Thyroid gland (tissue), 4 donors: ENCODE data around the gene CALY. TPM values are rescaled to one million over a fixed set of nuclear protein-coding genes. Genes with fewer than 3 reads are reported as not detected.

Experiments
- DNase-seq, 2 donors: peaks; one replicate each; pipeline ENCODE4 v3.0.0-alpha.2; 2019
- H3K27ac ChIP-seq, 3 donors: fragments of 200-600 bp; sonication (generic); 1 replicate in 2 of 3; 2 replicates in 1 of 3; pipeline ENCODE4 v1.5.1; 2016 to 2019; ENCODE audit warnings: mild to moderate bottlenecking in 1 of 3, moderate library complexity in 1 of 3
- H3K27me3 ChIP-seq: fragments of 200-600 bp; sonication (generic); one replicate; pipeline ENCODE4 v1.5.1; 2019
- H3K36me3 ChIP-seq, 2 donors: fragments of 200-600 bp; sonication (generic); one replicate each; pipeline ENCODE4 v1.5.1; 2016 to 2019
- H3K4me1 ChIP-seq, 2 donors: fragments of 200-600 bp; sonication (generic); one replicate each; pipeline ENCODE4 v1.5.1; 2017 to 2019
- H3K4me3 ChIP-seq, 3 donors: fragments of 200-600 bp; sonication (generic); replicated peaks in 1 of 3; 1 replicate in 2 of 3; 2 replicates in 1 of 3; pipeline ENCODE4 v1.5.1; 2016; ENCODE audit warnings: mild to moderate bottlenecking in 1 of 3
- H3K9me3 ChIP-seq: fragments of 200-600 bp; sonication (generic); one replicate; pipeline ENCODE4 v1.5.1; 2017
- POLR2A ChIP-seq, 2 donors: fragments of 450-650 bp; IDR thresholded peaks; one replicate each; pipeline ENCODE4 v1.6.1; 2017; ENCODE audit warnings: antibody characterized with exemption in 2 of 2, mild to moderate bottlenecking in 2 of 2, moderate library complexity in 1 of 2
- WGBS, 2 donors: methylation state at CpG; one replicate each; pipeline ENCODE4 v1.1.5; 2017; 5-methylcytosine and 5-hydroxymethylcytosine counted together
- intact Hi-C: fragments of 100-400 bp; cut with DNase I; formaldehyde crosslinking; loops from one replicate; pipeline ENCODE4 v1.15.1; 2023
- total RNA-seq, 4 donors: library from RNA; depleted of rRNA; stranded (reverse); fragments of >200 nt; gene quantifications; one replicate each; pipeline ENCODE4 v1.2.3, GENCODE V29; 2016
- TF ChIP-seq, protein P1 (sequence below), 6 experiments: fragments of 200-600 bp in 3 of 6; fragments of 450-650 bp in 3 of 6; sonication (generic) in 3 of 6; IDR thresholded peaks; one replicate each; pipeline ENCODE4 v1.5.1; 2016 to 2019; ENCODE audit warnings: antibody characterized with exemption in 6 of 6, mild to moderate bottlenecking in 2 of 6, inconsistent platforms in 1 of 6, moderate library complexity in 1 of 6

Gene CALY
- total RNA-seq, 4 donors from 2014 or later, result 0.13 to 1.5 TPM; not detected in 2

DNA sequence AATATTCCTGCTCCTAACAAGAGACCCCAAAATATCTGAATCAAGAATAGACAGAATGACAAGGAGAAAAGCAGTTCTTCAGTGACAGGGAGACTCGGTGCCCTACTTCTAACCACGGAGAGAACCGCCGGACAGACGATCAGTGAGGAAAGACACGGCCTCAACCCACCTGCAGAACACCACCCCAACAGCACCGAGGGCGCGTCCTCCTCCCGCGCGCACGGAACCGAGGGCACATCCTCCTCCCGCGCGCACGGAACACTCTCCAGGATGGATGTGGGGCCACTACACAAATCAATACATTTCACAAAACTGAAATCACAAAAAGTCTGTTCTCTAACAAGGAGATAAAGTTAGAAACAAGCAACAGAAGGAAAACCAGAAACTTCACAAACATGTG is 50.3 kb downstream of the CALY start:
- no peak for TF ChIP-seq POLR2A (IDR thresholded peaks at IDR 0.05)
- TF ChIP-seq, protein P1, sequence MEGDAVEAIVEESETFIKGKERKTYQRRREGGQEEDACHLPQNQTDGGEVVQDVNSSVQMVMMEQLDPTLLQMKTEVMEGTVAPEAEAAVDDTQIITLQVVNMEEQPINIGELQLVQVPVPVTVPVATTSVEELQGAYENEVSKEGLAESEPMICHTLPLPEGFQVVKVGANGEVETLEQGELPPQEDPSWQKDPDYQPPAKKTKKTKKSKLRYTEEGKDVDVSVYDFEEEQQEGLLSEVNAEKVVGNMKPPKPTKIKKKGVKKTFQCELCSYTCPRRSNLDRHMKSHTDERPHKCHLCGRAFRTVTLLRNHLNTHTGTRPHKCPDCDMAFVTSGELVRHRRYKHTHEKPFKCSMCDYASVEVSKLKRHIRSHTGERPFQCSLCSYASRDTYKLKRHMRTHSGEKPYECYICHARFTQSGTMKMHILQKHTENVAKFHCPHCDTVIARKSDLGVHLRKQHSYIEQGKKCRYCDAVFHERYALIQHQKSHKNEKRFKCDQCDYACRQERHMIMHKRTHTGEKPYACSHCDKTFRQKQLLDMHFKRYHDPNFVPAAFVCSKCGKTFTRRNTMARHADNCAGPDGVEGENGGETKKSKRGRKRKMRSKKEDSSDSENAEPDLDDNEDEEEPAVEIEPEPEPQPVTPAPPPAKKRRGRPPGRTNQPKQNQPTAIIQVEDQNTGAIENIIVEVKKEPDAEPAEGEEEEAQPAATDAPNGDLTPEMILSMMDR (IDR thresholded peaks at IDR 0.05), result no peak
- intact Hi-C loops, result no loop called here
- no peak for DNase-seq
- no peak overlapping the region for H3K4me3 ChIP-seq
- peaks cover 73 to 89% of the 10 kb centered on the region in 2 donors for H3K36me3 ChIP-seq
- 91% methylated on average over 18 of the region's 18 CpGs for WGBS, 2 donors
- H3K9me3 ChIP-seq, result no peaks in the 10 kb centered on the region
- H3K27ac ChIP-seq, result no peak overlapping the region
- no peaks in the 10 kb centered on the region for H3K4me1 ChIP-seq
- no peaks in the 10 kb centered on the region for H3K27me3 ChIP-seq

DNA sequence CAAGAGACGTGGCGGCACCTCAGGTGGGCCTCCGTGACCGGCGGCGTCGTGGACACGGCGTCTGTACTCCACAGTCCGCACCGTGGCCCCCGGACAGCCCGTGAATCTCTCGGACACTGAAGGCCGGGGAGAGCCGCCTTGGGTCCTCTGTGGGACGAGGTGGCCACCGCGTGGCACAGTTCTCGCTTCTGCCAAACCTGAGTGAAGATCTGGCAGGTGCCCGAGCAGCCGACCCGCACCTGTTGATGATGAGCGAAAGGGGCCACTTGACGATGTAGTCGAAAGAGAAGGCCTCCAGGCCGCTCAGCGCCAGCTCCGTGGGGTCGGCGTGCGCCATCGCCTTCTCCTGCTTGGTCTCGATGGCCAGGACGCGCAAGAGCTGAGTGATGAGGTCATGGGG is 51.5 kb downstream of the CALY start:
- intact Hi-C loops, result no loop called here
- no peaks in the 10 kb centered on the region for H3K9me3 ChIP-seq
- no peak overlapping the region for H3K27ac ChIP-seq
- 93 to 97% methylated on average over 20 to 31 of the region's 36 CpGs for WGBS, 2 donors
- no peaks in the 10 kb centered on the region for H3K27me3 ChIP-seq
- H3K4me1 ChIP-seq, result no peaks in the 10 kb centered on the region
- DNase-seq, result no peak
- TF ChIP-seq, protein P1 (IDR thresholded peaks at IDR 0.05), result no peak
- no peak for TF ChIP-seq POLR2A (IDR thresholded peaks at IDR 0.05)
- H3K36me3 ChIP-seq, result peaks cover 77 to 85% of the 10 kb centered on the region in 2 donors
- H3K4me3 ChIP-seq, result no peak overlapping the region

DNA sequence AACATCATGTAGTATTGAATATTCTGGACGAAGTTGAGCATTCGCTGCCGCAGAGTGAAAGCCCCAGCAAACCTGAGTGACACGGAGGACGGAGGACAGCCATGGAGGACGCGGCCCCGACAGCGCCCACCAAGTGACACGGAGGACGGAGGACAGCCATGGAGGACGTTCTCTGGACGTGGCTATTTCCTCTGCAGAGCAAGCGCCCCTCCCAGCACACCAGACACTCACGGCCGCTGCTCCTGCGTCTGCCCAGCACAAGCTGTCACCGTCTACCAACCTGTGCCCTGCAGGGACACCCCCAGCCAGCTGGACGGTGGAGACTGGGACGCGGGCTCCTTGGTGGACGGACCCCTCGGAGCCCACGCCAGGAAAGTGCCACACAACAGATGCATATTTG is 52.8 kb downstream of the CALY start:
- TF ChIP-seq, protein P1 (IDR thresholded peaks at IDR 0.05), result no peak
- TF ChIP-seq POLR2A (IDR thresholded peaks at IDR 0.05), result no peak
- no peaks in the 10 kb centered on the region for H3K27me3 ChIP-seq
- no peaks in the 10 kb centered on the region for H3K9me3 ChIP-seq
- H3K4me1 ChIP-seq, result no peaks in the 10 kb centered on the region
- H3K27ac ChIP-seq, result no peak overlapping the region
- no peak for DNase-seq
- peaks cover 76 to 78% of the 10 kb centered on the region in 2 donors for H3K36me3 ChIP-seq
- whole genome bisulfite sequencing, 2 donors, result 93 to 96% methylated on average over 24 of the region's 24 CpGs
- intact Hi-C loops, result no loop called here
- no peak overlapping the region for H3K4me3 ChIP-seq

DNA sequence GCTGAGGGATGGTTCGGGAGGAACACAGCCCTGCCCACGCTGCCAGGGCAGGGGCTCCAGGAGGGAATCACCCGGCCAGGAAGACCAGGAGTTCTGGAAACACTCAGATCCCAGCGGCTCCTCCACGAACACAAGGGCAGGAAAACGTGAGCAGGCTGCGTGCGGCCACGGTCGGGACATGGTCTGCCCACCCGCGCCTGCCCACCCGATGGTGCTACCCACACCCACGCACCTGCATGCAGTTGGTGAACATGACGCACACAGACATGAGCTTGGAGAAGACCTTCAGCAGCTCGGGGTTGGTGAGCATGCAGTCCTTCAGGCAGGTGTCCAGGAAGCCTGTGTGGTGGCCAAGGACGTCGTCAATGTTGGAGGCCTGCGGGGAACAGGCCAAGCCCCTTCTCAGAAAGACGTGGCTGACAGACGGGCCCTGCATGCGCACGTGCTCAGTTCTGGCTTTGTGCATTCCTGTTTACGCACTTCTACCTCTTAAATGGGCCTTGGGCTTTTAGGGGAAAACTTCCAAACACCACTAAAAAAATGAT is 53.8 kb downstream of the CALY start:
- TF ChIP-seq, protein P1 (IDR thresholded peaks at IDR 0.05), result no peak
- no peak for TF ChIP-seq POLR2A (IDR thresholded peaks at IDR 0.05)
- no peak overlapping the region for H3K4me3 ChIP-seq
- H3K9me3 ChIP-seq, result no peaks in the 10 kb centered on the region
- intact Hi-C loops, result no loop called here
- no peak overlapping the region for H3K27ac ChIP-seq
- DNase-seq, result no peak
- no peaks in the 10 kb centered on the region for H3K27me3 ChIP-seq
- H3K36me3 ChIP-seq, result peaks cover 68 to 69% of the 10 kb centered on the region in 2 donors
- no peaks in the 10 kb centered on the region for H3K4me1 ChIP-seq
- 92% methylated on average over 13 to 14 of the region's 24 CpGs for WGBS, 2 donors

DNA sequence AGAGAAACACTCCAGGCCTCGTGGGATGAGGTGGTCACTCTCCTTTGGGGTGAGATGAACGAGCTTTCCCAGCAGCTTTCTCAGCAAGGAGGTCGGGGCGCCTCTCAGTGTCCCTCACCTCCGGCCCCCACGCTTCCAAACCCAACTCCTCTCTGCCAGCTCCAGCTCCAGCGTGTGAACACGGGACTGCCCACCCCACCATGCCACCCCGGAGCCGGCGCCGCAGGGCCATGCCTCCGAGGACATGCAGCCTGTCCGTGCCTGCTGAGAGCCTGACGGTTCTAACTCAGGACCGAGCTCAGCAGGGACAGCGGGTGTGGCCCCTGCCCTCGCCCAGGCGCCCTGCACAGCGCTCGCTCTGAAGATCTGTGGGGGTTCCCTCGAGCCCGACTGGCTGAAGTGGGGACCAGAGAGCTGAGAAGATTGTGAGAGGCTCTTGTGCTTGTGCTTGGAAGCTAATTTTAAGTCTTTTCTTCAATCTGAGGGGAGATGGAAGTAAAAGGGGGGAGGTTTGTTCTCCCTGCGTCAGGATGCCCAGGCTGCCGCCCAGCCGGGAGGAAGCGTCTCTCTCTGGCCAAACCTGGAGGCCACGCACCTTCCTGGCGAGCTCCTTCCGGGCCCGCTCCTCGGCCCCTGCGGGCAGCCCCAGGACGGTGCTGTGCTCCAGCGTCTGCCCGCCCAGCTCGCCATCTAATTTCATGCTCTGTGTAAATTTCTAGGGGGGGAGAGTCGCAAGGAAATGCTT is 54.9 kb downstream of the CALY start:
- H3K4me1 ChIP-seq, result peaks cover 0 to 5% of the 10 kb centered on the region in 2 donors
- intact Hi-C loops, result no loop called here
- H3K9me3 ChIP-seq, result no peaks in the 10 kb centered on the region
- no peak overlapping the region for H3K4me3 ChIP-seq
- 93 to 94% methylated on average over 30 to 34 of the region's 38 CpGs for WGBS, 2 donors
- TF ChIP-seq, protein P1 (IDR thresholded peaks at IDR 0.05), result no peak
- no peak for TF ChIP-seq POLR2A (IDR thresholded peaks at IDR 0.05)
- no peak overlapping the region for H3K27ac ChIP-seq
- H3K36me3 ChIP-seq, result peaks cover 59 to 63% of the 10 kb centered on the region in 2 donors
- no peaks in the 10 kb centered on the region for H3K27me3 ChIP-seq
- DNase-seq, result no peak
